ENCODE data around the gene DCAF5.

The DCAF5 gene

DNA sequence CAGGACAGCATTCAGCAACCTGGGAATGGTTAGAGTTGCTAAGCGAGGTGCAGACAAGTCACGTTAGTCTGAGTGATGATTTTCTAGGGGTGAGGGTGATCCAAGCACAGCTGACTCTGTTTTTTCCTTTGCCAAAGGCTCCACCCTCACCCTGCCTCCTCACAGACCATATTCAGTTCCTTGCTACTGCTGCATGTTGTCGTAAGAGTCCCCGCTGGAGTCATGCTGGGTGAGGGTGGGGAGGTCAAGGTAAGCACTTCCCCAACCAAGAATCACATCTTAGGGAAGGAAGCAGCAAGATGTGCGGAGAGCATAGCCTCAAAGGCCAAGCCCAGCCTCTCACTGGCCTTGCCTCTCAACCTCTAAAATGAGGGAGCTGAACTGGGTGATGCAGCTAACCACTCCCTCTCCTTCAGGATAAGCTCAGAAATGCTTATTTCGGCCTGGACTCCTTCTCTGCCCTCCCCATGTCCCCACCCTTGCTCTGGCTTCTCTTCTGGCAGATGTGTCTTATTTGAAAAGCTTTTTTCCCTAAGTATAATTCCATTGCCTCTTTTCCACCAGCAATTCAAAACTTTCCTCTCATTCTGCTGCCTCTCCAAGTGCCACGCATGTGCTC lies 107.0 kb downstream of the DCAF5 start:
- H3K27me3 ChIP-seq (replicated peaks), result no peaks in the 10 kb centered on the region
- H3K4me3 ChIP-seq (ENCODE audit: low read depth, low read length), result no peak overlapping the region
- DNase-seq, result no peak
- H3K36me3 ChIP-seq (replicated peaks), result no peaks in the 10 kb centered on the region
- in situ Hi-C loops (cut with HindIII; ENCODE audit: low pct_ligation_motif_present, low sequenced_read_pairs), result no loop called here
- TF ChIP-seq, protein P1, sequence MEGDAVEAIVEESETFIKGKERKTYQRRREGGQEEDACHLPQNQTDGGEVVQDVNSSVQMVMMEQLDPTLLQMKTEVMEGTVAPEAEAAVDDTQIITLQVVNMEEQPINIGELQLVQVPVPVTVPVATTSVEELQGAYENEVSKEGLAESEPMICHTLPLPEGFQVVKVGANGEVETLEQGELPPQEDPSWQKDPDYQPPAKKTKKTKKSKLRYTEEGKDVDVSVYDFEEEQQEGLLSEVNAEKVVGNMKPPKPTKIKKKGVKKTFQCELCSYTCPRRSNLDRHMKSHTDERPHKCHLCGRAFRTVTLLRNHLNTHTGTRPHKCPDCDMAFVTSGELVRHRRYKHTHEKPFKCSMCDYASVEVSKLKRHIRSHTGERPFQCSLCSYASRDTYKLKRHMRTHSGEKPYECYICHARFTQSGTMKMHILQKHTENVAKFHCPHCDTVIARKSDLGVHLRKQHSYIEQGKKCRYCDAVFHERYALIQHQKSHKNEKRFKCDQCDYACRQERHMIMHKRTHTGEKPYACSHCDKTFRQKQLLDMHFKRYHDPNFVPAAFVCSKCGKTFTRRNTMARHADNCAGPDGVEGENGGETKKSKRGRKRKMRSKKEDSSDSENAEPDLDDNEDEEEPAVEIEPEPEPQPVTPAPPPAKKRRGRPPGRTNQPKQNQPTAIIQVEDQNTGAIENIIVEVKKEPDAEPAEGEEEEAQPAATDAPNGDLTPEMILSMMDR (IDR thresholded peaks at IDR 0.05; ENCODE audit: low read depth, low read length, missing control alignments), result no peak
- peak overlapping the region; percentile 49 for H3K27ac ChIP-seq

DNA sequence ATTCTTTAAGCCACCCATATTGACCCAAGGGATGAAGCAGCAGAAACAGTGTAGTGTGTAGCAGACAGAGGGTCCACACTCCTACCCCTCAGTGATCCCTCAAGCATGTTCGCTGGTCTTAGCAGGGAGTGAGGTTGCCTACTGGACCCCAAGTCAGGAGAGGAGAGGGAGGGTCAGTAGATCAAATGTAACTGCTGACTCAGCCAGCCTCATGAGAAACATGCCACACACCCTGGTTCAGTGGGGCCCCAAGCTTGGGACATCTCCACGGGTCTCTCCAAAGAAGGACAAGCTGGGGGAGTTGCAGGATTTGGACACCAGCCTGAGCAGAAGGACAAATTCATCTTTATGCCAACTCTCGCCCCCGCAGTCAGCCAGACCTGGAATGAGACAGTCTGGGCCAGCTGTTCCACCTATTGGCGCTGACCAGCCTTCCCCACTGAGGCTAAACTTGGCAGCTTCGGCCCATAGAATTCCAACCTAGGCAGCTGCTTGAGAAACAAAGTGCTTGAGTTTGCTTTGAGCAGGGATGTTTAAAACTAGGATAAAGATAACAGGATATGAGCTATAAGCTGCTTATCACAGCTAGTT lies 107.9 kb downstream of the DCAF5 start:
- TF ChIP-seq, protein P1 (IDR thresholded peaks at IDR 0.05; ENCODE audit: low read depth, low read length, missing control alignments), result no peak
- Histone ChIP-seq H3K4me3 (ENCODE audit: low read depth, low read length) (no peak overlapping the region), H3K27ac (peak overlapping the region; percentile 49), H3K27me3 (replicated peaks) (no peaks in the 10 kb centered on the region), H3K36me3 (replicated peaks) (no peaks in the 10 kb centered on the region)
- DNase-seq, result no peak
- in situ Hi-C loops (cut with HindIII; ENCODE audit: low pct_ligation_motif_present, low sequenced_read_pairs), result no loop called here

DNA sequence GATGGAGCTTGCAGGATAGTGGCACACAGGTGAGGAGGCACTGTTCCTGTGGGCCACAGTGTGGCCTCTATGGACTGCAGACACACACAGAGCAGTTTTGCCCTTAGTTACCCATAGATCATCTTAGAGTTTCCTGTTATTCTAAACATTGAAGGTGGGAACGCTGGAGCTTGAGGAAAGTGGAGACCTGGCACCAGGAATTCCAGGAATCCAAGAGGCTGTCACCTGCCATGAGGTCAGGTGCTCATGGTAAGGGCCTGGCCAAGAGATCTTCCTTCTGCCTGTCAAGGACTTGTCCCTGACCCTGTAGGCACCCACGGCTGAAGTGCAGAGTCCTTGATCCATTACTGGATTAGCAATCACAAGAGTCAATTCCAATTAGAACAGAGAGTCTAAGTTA lies 108.6 kb downstream of the DCAF5 start:
- H3K27ac ChIP-seq, result no peak overlapping the region
- no peaks in the 10 kb centered on the region for H3K27me3 ChIP-seq (replicated peaks)
- H3K36me3 ChIP-seq (replicated peaks), result no peaks in the 10 kb centered on the region
- TF ChIP-seq, protein P1 (IDR thresholded peaks at IDR 0.05; ENCODE audit: low read depth, low read length, missing control alignments), result no peak
- DNase-seq, result no peak
- in situ Hi-C loops (cut with HindIII; ENCODE audit: low pct_ligation_motif_present, low sequenced_read_pairs), result no loop called here
- H3K4me3 ChIP-seq (ENCODE audit: low read depth, low read length), result no peak overlapping the region

DNA sequence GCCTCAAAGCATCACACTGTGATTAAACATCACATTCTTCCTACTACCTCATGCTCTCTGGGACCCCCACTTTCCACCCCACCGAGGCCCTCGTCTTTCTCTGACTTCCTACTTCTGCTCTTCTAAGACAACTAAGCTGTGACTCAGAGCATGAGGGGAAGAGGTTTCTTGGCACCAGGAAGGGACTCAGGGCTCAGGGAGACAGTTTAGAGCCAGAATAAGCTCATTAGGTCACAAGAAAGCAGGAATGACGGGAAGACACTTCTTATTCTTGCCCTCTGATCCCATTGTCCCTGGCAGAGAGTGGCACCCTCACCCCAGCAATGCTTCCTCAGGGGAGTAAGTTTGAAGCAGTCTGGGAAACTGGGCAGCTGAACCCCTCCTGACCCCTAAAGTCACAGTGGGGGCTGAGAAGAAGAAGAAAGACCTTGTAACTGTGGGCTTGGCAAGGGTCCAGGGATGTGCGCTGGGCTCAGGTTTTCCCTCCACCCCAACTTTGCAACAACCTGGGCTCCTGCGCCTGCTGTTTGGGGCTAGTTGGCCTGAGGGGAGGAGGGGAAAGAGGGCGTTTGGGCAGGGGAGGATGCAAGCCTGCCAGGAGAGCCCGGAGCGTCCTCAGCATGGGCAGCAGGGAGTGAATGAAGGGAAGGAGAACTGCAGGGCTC lies 109.2 kb downstream of the DCAF5 start:
- H3K4me3 ChIP-seq (ENCODE audit: low read depth, low read length), result no peak overlapping the region

DNA sequence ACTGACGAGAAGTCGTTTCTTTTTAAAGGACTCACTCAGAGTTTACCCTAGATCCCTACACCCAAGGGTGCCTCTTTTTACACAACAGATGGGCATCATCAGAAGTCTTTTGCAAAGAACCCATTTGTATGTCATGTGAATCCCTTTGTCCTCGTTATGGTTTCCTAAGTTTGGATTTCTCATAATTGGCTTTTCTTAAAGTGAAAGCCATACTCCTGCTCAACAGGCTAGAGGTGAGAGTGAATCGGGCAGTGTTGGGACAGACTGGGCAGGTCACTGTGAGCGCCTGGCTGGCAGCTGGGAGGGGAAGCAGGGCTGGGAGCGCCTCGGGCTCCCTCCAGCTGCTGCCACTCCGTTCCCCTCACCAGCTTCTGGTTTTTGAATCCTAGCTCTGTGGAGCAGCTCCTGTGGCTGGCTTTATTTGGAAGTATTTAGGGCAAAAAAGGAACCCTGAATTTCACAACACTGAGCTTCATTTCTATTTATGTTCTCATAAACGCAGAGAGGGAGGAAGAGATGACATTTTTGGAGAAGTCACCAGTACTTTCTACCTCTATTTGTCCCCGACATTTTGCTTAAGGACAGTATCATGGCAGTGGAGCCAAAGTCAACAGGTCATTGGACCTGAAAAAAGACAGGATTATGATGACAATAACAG lies 110.0 kb downstream of the DCAF5 start:
- no peak overlapping the region for H3K4me3 ChIP-seq (ENCODE audit: low read depth, low read length)

More for the DNA sequence above, 109.2 kb downstream of the DCAF5 start:
- H3K27ac ChIP-seq, result peak overlapping the region; percentile 27
- peak; percentile 70 for DNase-seq
- in situ Hi-C loops (cut with HindIII; ENCODE audit: low pct_ligation_motif_present, low sequenced_read_pairs), result no loop called here
- TF ChIP-seq, protein P1 (IDR thresholded peaks at IDR 0.05; ENCODE audit: low read depth, low read length, missing control alignments), result no peak
- no peaks in the 10 kb centered on the region for H3K36me3 ChIP-seq (replicated peaks)
- no peaks in the 10 kb centered on the region for H3K27me3 ChIP-seq (replicated peaks)

More for the DNA sequence above, 110.0 kb downstream of the DCAF5 start:
- H3K36me3 ChIP-seq (replicated peaks), result no peaks in the 10 kb centered on the region
- H3K27ac ChIP-seq, result peak overlapping the region; percentile 6
- DNase-seq, result no peak
- in situ Hi-C loops (cut with HindIII; ENCODE audit: low pct_ligation_motif_present, low sequenced_read_pairs), result no loop called here
- H3K27me3 ChIP-seq (replicated peaks), result no peaks in the 10 kb centered on the region
- TF ChIP-seq, protein P1 (IDR thresholded peaks at IDR 0.05; ENCODE audit: low read depth, low read length, missing control alignments), result no peak

Measured in brain microvascular endothelial cell (primary cell).